Neutrophil (primary cell): ENCODE measurements around the gene TXNDC2.

Experiments used
- H3K27ac ChIP-seq: fragments of 200-600 bp; sonication (generic); 2 replicates; pipeline ENCODE4 v1.5.1; 2016; ENCODE audit warnings: mild to moderate bottlenecking, moderate library complexity
- H3K27me3 ChIP-seq: fragments of 200-600 bp; sonication (generic); 2 replicates; pipeline ENCODE4 v1.6.0; 2016; ENCODE audit warnings: mild to moderate bottlenecking
- H3K36me3 ChIP-seq: fragments of 200-600 bp; sonication (generic); 2 replicates; pipeline ENCODE4 v1.5.1; 2017
- H3K4me1 ChIP-seq, 2 experiments: fragments of 200-600 bp in 1 of 2; sonication (generic) in 1 of 2; 1 replicate in 1 of 2; 2 replicates in 1 of 2; pipeline versions ENCODE4 v1.5.1 to v1.6.1; 2013 to 2016; ENCODE audit warnings: low read depth in 1 of 2, low read length in 1 of 2, mild to moderate bottlenecking in 1 of 2, moderate library complexity in 1 of 2; ENCODE audit not compliant: control insufficient read depth in 1 of 2, insufficient read depth in 1 of 2
- H3K4me3 ChIP-seq, 2 experiments: fragments of 200-600 bp in 1 of 2; sonication (generic) in 1 of 2; 1 replicate in 1 of 2; 2 replicates in 1 of 2; pipeline ENCODE4 v1.5.1; 2013 to 2016; ENCODE audit warnings: low read depth in 1 of 2, low read length in 1 of 2, mild to moderate bottlenecking in 1 of 2, moderate library complexity in 1 of 2
- H3K9me3 ChIP-seq: fragments of 200-600 bp; sonication (generic); 2 replicates; pipeline ENCODE4 v1.5.1; 2016
- CTCF ChIP-seq: fragments of 200-600 bp; sonication (generic); IDR thresholded peaks from 2 replicates; pipeline ENCODE4 v1.5.1; 2016; ENCODE audit warnings: antibody characterized with exemption

TXNDC2 gene

GRCh38 chr18:9916077-9916639 lies 30.4 kb downstream of the TXNDC2 start:
- Histone ChIP-seq H3K4me3 (peak overlapping the region; percentile 91 to 96), H3K4me1 (peaks cover 58 to 63% of the 10 kb centered on the region in 2 experiments)

GRCh38 chr18:9916808-9917207 lies 31.0 kb downstream of the TXNDC2 start:
- H3K4me1 ChIP-seq, result peaks cover 59 to 65% of the 10 kb centered on the region in 2 experiments
- H3K27me3 ChIP-seq, result no peaks in the 10 kb centered on the region
- TF ChIP-seq CTCF, result no peak
- peak overlapping the region; percentile 97 for H3K27ac ChIP-seq
- H3K9me3 ChIP-seq, result no peaks in the 10 kb centered on the region
- peak overlapping the region; percentile 91 to 96 for H3K4me3 ChIP-seq
- H3K36me3 ChIP-seq, result peaks cover under 1% of the 10 kb centered on the region

More at GRCh38 chr18:9916077-9916639, 30.4 kb downstream of the TXNDC2 start:
- Histone ChIP-seq H3K27ac (peak overlapping the region; percentile 97), H3K9me3 (no peaks in the 10 kb centered on the region), H3K27me3 (no peaks in the 10 kb centered on the region), H3K36me3 (no peaks in the 10 kb centered on the region)
- no peak for TF ChIP-seq CTCF

GRCh38 chr18:9918016-9918680 lies 32.4 kb downstream of the TXNDC2 start:
- Histone ChIP-seq H3K4me1 (peaks cover 56 to 62% of the 10 kb centered on the region in 2 experiments), H3K27ac (peak overlapping the region; percentile 26), H3K9me3 (no peaks in the 10 kb centered on the region), H3K27me3 (no peaks in the 10 kb centered on the region), H3K36me3 (peaks cover 5% of the 10 kb centered on the region), H3K4me3 (no peak overlapping the region)
- TF ChIP-seq CTCF, result no peak

- peaks cover 5% of the 10 kb centered on the region for H3K36me3 ChIP-seq
- no peak overlapping the region for H3K4me3 ChIP-seq
- H3K9me3 ChIP-seq, result no peaks in the 10 kb centered on the region
- H3K4me1 ChIP-seq, result peaks cover 54 to 59% of the 10 kb centered on the region in 2 experiments
- no peaks in the 10 kb centered on the region for H3K27me3 ChIP-seq
- H3K27ac ChIP-seq, result no peak overlapping the region
- TF ChIP-seq CTCF, result no peak
Observed at GRCh38 chr18:9919564-9920232, 33.9 kb downstream of the TXNDC2 start.

GRCh38 chr18:9922592-9923311 lies 37.0 kb downstream of the TXNDC2 start:
- Histone ChIP-seq H3K4me1 (peaks cover 26 to 43% of the 10 kb centered on the region in 2 experiments), H3K4me3 (no peak overlapping the region)

More at GRCh38 chr18:9922592-9923311, 37.0 kb downstream of the TXNDC2 start:
- H3K27me3 ChIP-seq, result no peaks in the 10 kb centered on the region
- H3K36me3 ChIP-seq, result peaks cover 5% of the 10 kb centered on the region
- peak overlapping the region; percentile 9 for H3K27ac ChIP-seq
- no peaks in the 10 kb centered on the region for H3K9me3 ChIP-seq
- TF ChIP-seq CTCF, result no peak
